RWPE1 (cell line): ENCODE results near the gene PLA2G2D.

Source experiments
- CTCF ChIA-PET: fragments of 350-600 bp; sonication (Branson Sonifier 250); formaldehyde crosslinking; extraction: SDS; loops from one replicate; lab custom pipeline; 2021; lab: Yijun Ruan, JAX
- POLR2A ChIA-PET: fragments of 400-600 bp; formaldehyde crosslinking; extraction: SDS; loops from one replicate; lab custom pipeline; 2020; ENCODE audit warnings: antibody characterized with exemption; ENCODE audit not compliant: low non-redundant PET; lab: Yijun Ruan, JAX
- DNase-seq: peaks from one replicate; pipeline ENCODE4 v3.0.0; 2012; ENCODE audit warnings: low spot score
- H3K27ac ChIP-seq: fragments of 450-650 bp; 2 replicates; pipeline ENCODE4 v1.5.1; 2017
- TF ChIP-seq, protein P1 (sequence below): fragments of 450-650 bp; conservative IDR thresholded peaks from 2 replicates; pipeline ENCODE4 v1.5.1; 2017; ENCODE audit warnings: low read depth, mild to moderate bottlenecking

PLA2G2D gene

DNA sequence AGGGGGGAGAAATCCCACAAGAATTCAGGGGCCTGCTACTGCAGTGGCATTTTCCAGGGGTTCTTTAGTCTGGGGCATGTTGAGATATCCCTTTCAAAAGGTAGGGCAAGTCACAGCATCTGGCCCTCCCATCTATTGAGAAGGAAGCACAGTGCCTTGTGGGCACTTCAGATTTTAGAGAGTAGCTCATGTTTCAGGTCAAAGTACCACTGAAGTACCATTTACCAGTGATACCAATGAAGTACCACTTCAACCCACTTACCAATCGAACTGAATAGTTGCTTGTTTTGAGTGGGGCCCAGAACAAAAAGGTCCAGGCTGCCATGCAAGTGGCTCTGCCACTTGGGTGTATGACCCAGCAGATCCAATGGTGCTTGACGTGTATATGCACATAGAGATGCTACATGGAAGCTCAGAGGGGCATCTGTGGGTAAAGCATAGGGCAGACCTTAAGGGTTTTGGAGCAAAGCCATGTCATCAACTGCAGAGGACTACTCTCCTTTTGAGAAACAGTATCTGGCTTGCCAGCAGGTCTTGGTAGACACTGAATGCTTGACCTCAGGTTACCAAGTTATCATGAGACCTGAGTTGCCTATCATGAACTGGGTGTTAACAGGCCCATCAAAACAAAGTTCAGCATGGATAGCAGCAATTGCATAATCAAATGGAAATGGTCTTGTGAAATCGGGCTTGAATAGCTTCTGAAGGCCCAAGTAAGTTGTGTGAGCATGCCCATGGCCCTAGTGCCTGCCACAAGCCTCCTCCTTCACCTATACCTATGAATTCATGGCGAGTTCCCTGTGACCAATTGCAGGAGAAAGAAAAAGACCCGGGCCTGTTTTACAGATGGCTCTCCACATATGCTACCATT lies 23.5 kb downstream of the PLA2G2D start:
- H3K27ac ChIP-seq, result no peak overlapping the region
- DNase-seq, result no peak
- TF ChIP-seq, protein P1, sequence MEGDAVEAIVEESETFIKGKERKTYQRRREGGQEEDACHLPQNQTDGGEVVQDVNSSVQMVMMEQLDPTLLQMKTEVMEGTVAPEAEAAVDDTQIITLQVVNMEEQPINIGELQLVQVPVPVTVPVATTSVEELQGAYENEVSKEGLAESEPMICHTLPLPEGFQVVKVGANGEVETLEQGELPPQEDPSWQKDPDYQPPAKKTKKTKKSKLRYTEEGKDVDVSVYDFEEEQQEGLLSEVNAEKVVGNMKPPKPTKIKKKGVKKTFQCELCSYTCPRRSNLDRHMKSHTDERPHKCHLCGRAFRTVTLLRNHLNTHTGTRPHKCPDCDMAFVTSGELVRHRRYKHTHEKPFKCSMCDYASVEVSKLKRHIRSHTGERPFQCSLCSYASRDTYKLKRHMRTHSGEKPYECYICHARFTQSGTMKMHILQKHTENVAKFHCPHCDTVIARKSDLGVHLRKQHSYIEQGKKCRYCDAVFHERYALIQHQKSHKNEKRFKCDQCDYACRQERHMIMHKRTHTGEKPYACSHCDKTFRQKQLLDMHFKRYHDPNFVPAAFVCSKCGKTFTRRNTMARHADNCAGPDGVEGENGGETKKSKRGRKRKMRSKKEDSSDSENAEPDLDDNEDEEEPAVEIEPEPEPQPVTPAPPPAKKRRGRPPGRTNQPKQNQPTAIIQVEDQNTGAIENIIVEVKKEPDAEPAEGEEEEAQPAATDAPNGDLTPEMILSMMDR, result no peak
- CTCF ChIA-PET, result interaction anchor here (0.6 kb wide), 1 partner anchor 117 kb away, joined by 10 read pairs; no protein-coding TSS in a partner anchor
- POLR2A ChIA-PET, result no interaction called here

DNA sequence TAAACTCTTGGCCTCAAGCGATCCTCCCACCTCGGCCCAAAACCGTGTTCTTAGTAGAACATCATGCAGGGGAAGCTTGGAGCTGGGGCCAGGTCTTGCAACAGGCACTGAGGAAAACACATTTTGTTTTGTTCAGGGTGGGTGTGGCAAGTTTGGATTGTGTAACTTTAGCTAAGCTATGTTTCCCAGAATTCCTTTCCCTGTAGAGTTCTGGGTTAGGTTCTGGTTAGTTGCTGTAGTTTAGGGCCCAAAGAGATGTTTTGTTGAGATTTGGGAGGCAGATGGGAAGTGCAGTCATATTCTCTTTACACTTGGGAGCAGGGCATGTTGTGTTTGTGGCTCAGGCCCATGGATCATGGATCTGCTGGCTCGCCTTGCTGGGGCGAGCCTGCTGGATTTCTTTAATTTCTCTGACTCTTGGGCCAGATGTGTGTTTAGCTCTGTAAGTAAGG lies 25.4 kb downstream of the PLA2G2D start:
- POLR2A ChIA-PET, result no interaction called here
- TF ChIP-seq, protein P1, result no peak
- H3K27ac ChIP-seq, result no peak overlapping the region
- DNase-seq, result no peak
- CTCF ChIA-PET, result no interaction called here

DNA sequence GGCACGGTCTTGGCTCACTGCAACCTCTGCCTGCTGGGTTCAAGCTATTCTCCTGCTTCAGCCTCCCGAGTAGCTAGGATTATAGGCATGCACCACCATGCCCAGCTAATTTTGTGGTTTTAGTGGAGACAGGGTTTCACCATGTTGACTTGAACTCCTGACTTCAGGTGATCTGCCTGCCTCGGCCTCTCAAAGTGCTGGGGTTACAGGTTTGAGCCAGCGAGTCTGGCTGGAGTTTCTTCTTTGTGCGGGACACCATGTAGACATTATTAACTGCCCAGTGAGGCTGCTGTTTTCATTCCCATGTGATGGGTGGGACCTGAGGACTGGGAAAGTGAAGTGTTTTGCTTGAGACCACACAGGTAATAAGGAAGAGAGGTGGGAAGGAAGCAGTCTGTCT lies 26.0 kb downstream of the PLA2G2D start:
- CTCF ChIA-PET, result no interaction called here
- no peak for DNase-seq
- no peak overlapping the region for H3K27ac ChIP-seq
- POLR2A ChIA-PET, result no interaction called here
- TF ChIP-seq, protein P1, result no peak

DNA sequence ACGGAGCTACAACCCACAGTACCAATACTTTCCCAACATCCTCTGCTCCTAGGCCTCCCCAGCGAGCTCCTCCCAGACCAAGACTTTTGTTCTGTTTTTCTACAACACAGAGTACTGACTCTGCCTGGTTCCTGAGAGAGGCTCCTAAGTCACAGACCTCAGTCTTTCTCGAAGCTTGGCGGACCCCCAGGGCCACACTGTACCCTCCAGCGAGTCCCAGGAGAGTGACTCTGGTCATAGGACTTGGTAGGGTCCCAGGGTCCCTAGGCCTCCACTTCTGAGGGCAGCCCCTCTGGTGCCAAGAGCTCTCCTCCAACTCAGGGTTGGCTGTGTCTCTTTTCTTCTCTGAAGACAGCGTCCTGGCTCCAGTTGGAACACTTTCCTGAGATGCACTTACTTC lies 28.7 kb downstream of the PLA2G2D start:
- H3K27ac ChIP-seq, result no peak overlapping the region
- DNase-seq, result no peak
- POLR2A ChIA-PET, result no interaction called here
- CTCF ChIA-PET, result interaction anchor here (0.6 to 1.7 kb wide), 3 partner anchors 61 to 386 kb away, joined by 3 to 6 read pairs (median 4); no protein-coding TSS in a partner anchor
- TF ChIP-seq, protein P1, result no peak

DNA sequence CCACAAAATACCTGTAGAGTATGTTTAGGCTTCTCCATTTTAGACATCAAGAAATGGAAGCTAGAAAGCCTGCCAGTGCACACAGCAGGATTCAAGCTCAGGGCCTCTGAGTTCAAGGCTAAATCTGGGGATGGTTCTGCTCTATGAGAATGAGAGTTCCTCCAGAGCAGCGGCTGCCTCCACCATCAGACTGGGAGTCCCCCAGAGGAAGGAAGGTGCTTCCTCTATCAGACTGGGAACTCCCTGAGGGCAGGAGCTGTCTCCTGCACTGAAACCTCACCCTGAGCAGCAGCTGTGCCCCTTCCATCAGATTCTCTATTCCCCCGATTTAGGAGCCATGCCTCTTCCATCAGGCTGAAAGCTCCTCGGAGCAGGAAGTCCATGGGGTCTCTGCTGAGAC lies 29.2 kb downstream of the PLA2G2D start:
- DNase-seq, result no peak
- POLR2A ChIA-PET, result no interaction called here
- TF ChIP-seq, protein P1, result no peak
- CTCF ChIA-PET, result interaction anchor here (0.6 to 1.7 kb wide), 3 partner anchors 61 to 403 kb away, joined by 3 to 6 read pairs (median 4); no protein-coding TSS in a partner anchor
- no peak overlapping the region for H3K27ac ChIP-seq

DNA sequence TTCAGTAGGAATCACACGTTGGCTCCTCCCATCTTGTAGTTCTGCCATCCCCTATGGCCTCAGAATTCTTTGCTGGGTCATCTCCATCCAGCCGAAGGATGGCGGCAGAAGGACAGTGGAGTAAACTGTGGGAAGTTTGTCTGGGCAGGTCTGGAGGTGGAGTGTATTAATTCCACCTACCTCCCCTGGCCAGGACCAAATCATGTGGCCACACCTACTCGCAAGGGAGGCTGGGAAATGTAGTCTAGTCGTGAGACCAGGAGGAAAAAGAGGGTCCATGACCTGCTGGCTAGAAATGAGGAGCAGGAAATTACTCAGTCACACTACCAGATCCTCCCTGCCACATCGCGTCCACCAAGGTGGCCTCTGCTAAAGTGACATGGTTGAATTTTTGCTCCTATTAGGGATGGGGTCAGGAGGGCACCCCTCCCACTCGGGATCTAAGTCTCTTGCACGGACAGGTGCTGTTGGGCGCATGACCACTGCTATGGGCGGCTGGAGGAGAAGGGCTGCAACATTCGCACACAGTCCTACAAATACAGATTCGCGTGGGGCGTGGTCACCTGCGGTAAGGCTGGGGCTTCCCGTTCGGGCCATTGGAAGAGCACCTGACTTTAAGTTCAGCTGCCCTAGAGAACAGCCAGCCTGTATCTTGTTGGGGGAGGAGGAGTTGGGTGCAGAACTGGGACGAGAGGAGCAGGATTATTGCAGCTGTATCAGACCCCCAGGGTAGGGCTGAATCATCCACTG lies 29.8 kb downstream of the PLA2G2D start:
- POLR2A ChIA-PET, result no interaction called here
- CTCF ChIA-PET, result interaction anchor here (0.6 to 1.7 kb wide), 2 partner anchors 63 to 404 kb away, joined by 3 to 6 read pairs; no protein-coding TSS in a partner anchor
- H3K27ac ChIP-seq, result no peak overlapping the region
- TF ChIP-seq, protein P1, result no peak
- DNase-seq, result peak; percentile 50
